Measurements from ENCODE around the gene SLC25A34.

SLC25A34 gene

DNA sequence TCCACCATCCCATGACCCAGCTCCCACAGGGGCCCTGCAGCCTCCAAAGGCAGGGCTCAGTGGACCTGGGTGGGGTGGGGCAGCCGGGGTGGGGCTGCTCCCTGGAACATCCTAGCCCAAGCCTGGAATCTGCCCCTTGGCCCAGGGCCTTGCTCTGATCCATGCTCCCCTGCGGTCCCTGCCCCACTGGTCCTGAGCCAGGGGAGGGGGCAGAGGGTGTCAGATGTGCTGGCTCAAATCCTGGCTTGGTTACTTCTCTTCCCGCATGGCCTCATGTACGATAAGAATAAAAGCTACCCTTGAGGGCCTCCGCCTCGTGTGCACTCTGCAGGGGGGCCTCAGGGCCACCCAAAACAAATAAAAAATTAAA, 819 bp downstream of the SLC25A34 start:
- DNase-seq (ENCODE audit: low read depth in 2 of 2) = no peak
- no peak overlapping the region for H3K4me3 ChIP-seq (replicated peaks in 1 of 2; ENCODE audit: low read depth in 2 of 2, low read length in 2 of 2)
- no peak for TF ChIP-seq CTCF (IDR thresholded peaks at IDR 0.05; ENCODE audit: low read depth, low read length)

DNA sequence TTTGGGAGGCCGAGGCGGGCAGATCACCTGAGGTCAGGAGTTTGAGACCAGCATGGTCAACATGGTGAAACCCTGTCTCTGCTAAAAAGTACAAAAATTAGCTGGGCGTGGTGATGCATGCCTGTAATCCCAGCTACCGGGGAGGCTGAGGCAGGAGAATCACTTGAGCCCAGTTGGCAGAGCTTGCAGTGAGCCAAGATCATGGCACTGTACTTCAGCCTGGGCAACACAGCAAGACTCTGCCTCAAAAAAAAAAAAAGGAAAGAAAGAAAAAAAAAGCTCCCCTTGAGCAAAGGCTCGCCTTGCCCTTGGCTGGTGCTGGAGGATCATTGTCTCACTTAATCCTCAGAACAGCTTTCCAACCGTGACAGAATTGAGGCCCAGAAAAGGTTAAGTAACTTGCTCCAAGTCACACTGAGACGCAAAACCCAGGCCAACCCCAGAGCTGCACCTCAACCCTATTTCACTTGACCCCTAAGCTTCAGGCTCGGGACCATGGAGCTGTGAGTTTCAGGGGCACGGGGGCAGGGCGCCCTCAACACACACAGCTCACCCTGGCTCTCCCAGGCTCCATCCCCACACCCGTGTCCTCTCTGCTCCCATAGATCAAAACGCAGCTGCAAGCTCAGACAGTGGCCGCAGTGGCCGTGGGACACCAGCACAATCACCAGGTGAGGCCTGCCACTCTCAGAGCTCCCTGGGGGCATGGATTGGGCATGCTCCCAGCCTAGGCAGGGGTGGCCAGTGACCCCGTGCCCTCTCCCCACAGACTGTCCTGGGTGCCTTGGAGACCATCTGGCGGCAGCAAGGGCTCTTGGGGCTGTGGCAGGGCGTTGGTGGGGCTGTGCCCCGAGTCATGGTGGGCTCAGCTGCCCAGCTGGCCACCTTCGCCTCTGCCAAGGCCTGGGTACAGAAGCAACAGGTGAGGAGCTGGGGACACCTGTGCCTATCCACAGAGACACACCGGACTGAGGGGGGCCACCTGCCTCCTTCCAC, 1.6 kb downstream of the SLC25A34 start:
- no peak for TF ChIP-seq CTCF (IDR thresholded peaks at IDR 0.05; ENCODE audit: low read depth, low read length)
- H3K4me3 ChIP-seq (replicated peaks in 1 of 2; ENCODE audit: low read depth in 2 of 2, low read length in 2 of 2) = no peak overlapping the region
- DNase-seq (ENCODE audit: low read depth in 2 of 2) = no peak

DNA sequence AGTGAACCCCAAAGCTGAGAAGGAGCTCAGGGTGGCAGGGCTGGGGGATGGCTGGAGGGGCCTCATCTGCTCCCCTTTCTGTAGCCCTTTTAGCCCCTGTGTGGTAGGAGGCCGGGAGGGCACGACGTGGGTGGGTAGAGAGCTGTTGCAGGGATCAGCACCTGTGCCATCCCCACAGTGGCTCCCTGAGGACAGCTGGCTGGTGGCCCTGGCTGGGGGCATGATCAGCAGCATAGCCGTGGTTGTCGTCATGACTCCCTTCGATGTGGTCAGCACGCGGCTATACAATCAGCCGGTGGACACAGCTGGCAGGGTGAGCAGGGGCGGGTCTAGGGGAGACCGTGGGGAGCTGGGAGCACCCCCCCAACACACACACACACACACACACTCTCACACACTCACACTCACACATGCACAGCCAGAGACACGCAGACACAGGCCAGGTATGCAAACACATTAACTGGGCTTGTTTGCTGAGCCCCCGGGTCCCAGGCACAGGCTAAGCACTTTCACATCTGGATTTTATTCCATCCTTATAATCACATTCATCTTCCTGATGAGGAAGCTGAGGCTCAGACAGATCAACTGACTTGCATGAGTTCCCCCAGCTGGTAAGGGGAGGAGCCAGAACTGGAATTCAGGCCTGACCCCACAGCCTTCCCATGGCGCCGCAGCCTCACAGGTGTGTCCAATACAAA, 2.5 kb downstream of the SLC25A34 start:
- no peak for TF ChIP-seq CTCF (IDR thresholded peaks at IDR 0.05; ENCODE audit: low read depth, low read length)
- H3K4me3 ChIP-seq (replicated peaks in 1 of 2; ENCODE audit: low read depth in 2 of 2, low read length in 2 of 2) = no peak overlapping the region
- DNase-seq (ENCODE audit: low read depth in 2 of 2) = no peak

GRCh38 chr1:15739259-15739658, 3.2 kb downstream of the SLC25A34 start:
- TF ChIP-seq CTCF (IDR thresholded peaks at IDR 0.05; ENCODE audit: low read depth, low read length) = no peak
- no peak overlapping the region for H3K4me3 ChIP-seq (replicated peaks in 1 of 2; ENCODE audit: low read depth in 2 of 2, low read length in 2 of 2)
- DNase-seq (ENCODE audit: low read depth in 2 of 2) = no peak

- no peak for DNase-seq (ENCODE audit: low read depth in 2 of 2)
- TF ChIP-seq CTCF (IDR thresholded peaks at IDR 0.05; ENCODE audit: low read depth, low read length) = peak; percentile 27
- H3K4me3 ChIP-seq (replicated peaks in 1 of 2; ENCODE audit: low read depth in 2 of 2, low read length in 2 of 2) = no peak overlapping the region
These were observed 3.7 kb downstream of the SLC25A34 start for GRCh38 chr1:15739745-15740144.

DNA sequence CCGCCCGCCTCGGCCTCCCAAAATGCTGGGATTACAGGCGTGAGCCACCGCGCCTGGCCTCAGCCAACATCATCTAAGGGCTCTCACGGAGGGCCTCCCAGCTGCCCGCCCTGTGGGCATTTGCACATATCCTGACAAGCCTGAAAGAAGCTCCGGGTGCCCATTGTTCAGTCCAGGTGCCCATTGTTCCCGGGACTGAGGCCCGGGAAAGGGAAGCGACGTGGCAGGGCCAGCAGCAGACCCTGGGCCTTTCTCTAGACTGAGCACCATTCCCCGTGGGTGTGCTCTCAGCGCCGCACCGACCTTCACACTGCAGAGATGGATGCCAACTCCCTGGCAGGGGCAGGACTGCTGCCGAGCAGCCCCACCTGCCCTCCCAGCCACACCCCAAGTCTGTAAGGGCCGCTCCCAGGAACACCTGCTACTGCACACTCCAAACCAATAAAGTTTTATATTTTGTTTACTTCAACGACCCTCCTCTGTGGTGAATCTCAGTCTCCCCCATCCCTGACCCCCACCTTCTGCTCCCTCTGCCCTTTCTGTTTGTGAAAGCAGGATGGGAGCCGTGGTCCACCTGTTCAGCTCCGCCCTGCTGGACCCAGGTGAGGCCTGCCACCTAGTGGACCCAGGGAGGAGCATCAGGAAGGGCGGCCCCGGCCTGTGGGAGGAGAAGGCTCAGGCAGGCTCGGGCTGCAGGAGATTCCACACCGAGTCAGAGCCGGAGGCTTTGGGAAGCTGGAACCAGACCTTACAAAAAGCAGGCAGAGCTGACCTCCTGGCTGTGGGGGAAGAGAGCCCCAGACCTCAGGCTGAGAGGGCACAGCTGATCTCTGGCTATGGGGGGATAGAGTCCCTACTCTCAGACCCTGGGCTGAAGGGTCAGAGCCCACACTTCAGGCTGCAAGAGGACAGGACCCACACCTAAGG, 5.1 kb downstream of the SLC25A34 start:
- H3K4me3 ChIP-seq (replicated peaks in 1 of 2; ENCODE audit: low read depth in 2 of 2, low read length in 2 of 2) = no peak overlapping the region
- DNase-seq (ENCODE audit: low read depth in 2 of 2) = peak; percentile 66 to 80
- TF ChIP-seq CTCF (IDR thresholded peaks at IDR 0.05; ENCODE audit: low read depth, low read length) = peak; percentile 89

Data from cardiac fibroblast (primary cell).